8988T (cell line): ENCODE results near the gene F11.
"Not testable (repeated sequence)": the region's sequence is repeated elsewhere in the genome, so short reads cannot be mapped to it uniquely, and the experiment has no call there.

Experiments used
- DNase-seq: peaks from one replicate; pipeline ENCODE4 v3.0.0; 2011

Gene F11

GRCh38 chr4:186300659-186301390 is 34.8 kb downstream of the F11 start:
- DNase-seq = no peak

GRCh38 chr4:186304216-186304615 is 38.2 kb downstream of the F11 start:
- no peak for DNase-seq

- no peak for DNase-seq
Observed at GRCh38 chr4:186304866-186305505, 39.0 kb downstream of the F11 start.

DNA sequence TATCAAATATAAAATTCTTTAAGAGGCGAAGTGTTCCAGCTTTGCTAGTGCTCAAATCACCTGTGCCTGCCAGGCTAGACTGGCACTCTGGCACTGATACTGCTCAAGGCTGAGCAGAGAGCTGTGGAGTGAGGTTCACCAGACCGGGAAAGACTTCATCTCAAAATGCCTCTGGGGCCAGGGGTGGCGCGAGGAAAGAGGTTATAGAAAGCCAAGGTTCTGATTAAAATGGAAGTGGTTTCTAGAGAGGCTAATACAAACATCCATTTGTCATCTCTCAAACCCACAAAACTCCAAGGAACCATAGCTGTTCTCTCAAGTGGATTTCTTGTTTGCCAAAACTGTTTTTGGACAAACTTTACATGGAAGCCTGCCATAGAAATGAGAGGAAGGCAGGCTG is 41.5 kb downstream of the F11 start:
- DNase-seq = no peak

DNA sequence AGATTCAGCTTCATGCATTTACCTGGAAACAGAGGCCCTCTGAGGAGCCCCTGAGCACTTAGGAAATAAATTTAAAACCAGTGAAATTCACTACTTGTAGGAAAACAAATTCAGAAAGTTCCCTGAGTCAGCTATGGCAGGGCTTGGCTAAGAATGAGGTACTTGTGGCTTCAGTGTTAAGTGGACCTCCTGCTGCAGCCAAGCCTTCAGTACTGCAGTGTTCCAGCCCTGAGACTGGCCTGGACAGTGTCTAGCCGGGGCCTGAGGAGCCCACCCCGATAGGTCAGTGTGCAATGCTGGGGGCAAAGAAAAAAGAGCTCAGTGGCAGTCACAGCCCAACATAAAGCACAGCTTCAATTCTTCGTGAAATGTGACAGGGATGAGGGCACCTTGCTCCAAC is 41.9 kb downstream of the F11 start:
- no peak for DNase-seq

DNA sequence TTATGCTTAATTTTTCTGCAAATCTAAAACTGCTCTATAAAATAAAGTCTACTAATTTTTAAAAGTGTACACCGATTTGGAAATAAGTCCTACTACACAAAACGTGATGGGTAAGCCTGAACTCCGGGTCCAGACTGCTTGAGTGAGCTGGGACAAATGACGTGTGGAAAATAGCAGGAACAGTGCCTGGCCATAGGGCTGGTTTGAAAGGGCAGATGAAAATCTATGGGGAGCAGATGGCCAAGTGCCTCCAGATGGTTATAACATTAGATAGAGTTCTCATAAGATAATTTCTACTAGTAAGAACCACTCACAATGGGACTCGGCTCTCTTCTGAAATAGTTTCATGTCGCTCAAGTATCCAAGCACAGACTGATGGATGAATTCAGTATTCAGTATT is 52.5 kb downstream of the F11 start:
- no peak for DNase-seq

DNA sequence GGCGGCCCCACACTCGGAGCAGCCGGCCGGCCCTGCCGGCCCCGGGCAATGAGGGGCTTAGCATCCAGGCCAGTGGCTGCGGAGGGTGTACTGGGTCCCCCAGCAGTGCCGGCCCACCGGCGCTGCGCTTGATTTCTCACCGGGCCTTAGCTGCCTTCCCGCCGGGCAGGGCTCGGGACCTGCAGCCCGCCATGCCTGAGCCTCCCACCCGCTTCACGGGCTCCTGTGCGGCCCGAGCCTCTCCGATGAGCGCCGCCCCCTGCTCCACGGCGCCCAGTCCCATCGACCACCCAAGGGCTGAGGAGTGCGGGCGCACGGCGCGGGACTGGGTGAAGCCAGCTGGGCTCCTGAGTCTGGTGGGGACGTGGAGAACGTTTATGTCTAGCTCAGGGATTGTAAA is 58.7 kb downstream of the F11 start:
- not testable (repeated sequence) for DNase-seq

DNA sequence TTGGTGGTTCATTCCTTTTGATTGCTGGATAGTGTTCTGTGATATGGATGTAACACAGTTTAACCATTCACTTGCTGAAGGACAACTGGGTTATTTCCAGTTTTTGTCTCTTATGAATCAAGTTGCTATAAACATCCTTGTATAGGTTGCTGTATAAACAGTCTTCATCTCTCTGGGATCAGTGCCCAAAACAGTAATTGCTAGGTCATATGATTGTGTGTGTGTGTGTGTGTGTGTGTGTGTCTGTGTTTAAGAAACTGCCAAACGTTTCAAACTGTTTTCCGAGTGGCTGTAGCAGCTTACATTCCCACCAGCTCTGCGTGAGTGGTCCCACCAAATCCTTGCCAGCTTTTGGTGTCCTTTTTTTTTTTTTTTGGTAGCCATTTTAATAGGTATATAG is 60.4 kb downstream of the F11 start:
- DNase-seq = no peak

- DNase-seq = no peak
Observed at GRCh38 chr4:186329372-186329771, 63.4 kb downstream of the F11 start.

DNA sequence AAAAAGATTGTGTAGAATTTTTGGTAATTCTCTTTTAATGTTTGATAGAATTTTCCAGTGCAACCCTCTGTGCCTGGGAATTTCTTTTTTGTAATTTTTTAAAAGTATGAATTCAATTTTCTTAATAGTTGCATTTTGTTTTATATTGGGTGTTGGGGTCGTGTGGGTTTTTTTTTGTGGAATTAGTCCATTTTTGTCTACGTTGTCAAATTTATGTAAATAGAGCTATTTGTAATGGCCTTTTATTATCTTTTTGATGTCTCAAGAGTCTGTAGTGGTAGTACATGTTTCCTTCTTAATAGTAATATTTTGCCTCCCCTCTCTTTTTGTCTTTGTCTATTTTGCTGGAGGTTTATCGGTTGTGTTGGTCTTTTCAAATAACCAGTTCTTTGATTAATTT is 64.4 kb downstream of the F11 start:
- DNase-seq = no peak

- DNase-seq = no peak
Observed at GRCh38 chr4:186335793-186336192, 69.8 kb downstream of the F11 start.
